H1 (cell line): ENCODE measurements around the gene RASAL2. TPM values are rescaled to one million over a fixed set of nuclear protein-coding genes. Genes with fewer than 3 reads are reported as not detected.

Source experiments
- CTCF ChIA-PET: fragments of 300-600 bp; sonication (Branson Sonifier 250); formaldehyde crosslinking; loops from one replicate; lab custom pipeline; 2021; ENCODE audit not compliant: partially characterized antibody; lab: Charles Lee
- POLR2A ChIA-PET: fragments of 300-600 bp; sonication (Branson Sonifier 250); formaldehyde crosslinking; loops from one replicate; lab custom pipeline; 2021; ENCODE audit warnings: inconsistent platforms; ENCODE audit not compliant: partially characterized antibody; lab: Charles Lee
- DNase-seq, 2 experiments: peaks; one replicate each; pipeline versions ENCODE4 v3.0.0 to v3.0.0-alpha.2; 2010 to 2022; ENCODE audit warnings: low spot score in 2 of 2, low read depth in 1 of 2, mixed read lengths in 1 of 2
- FAIRE-seq: peaks from 2 replicates; lab custom pipeline; 2011; peaks lifted over from hg19 to GRCh38; lab: Jason Lieb, UNC
- H2AFZ ChIP-seq: 2 replicates; pipeline ENCODE4 v1.8.1; 2012; ENCODE audit warnings: low read length, inconsistent platforms
- H2AK5ac ChIP-seq: 2 replicates; pipeline ENCODE4 v1.6.1; 2013; ENCODE audit warnings: low read depth, low read length
- H2BK120ac ChIP-seq: replicated peaks from 2 replicates; pipeline ENCODE3; 2013; ENCODE audit warnings: low read depth, low read length, inconsistent platforms
- H2BK12ac ChIP-seq: 2 replicates; pipeline ENCODE4 v1.6.1; 2013; ENCODE audit warnings: low read depth, low read length
- H2BK15ac ChIP-seq: 2 replicates; pipeline ENCODE4 v1.6.1; 2013; ENCODE audit warnings: low read length
- H2BK20ac ChIP-seq: 2 replicates; pipeline ENCODE4 v1.6.1; 2013; ENCODE audit warnings: low read length
- H2BK5ac ChIP-seq: 2 replicates; pipeline ENCODE4 v1.6.1; 2013; ENCODE audit warnings: low read depth, low read length
- H3K14ac ChIP-seq: 2 replicates; pipeline ENCODE4 v1.6.1; 2013; ENCODE audit warnings: inconsistent platforms; ENCODE audit not compliant: insufficient read length
- H3K18ac ChIP-seq: 2 replicates; pipeline ENCODE4 v1.6.1; 2013; ENCODE audit warnings: low read length; ENCODE audit errors: extremely low read depth
- H3K23ac ChIP-seq: 2 replicates; pipeline ENCODE4 v1.6.1; 2013; ENCODE audit warnings: inconsistent platforms; ENCODE audit not compliant: insufficient read length
- H3K23me2 ChIP-seq: 2 replicates; pipeline ENCODE4 v1.6.1; 2013; ENCODE audit warnings: low read depth, low read length
- H3K27ac ChIP-seq: 2 replicates; pipeline ENCODE4 v1.6.1; 2011; ENCODE audit warnings: low read depth, low read length, inconsistent platforms
- H3K27me3 ChIP-seq, 4 experiments: replicated peaks in 1 of 4; 1 replicate in 1 of 4; 2 replicates in 3 of 4; pipeline versions ENCODE4 v1.6.1 to v1.8.1; 2011 to 2013; ENCODE audit warnings: low read length in 3 of 4, mild to moderate bottlenecking in 3 of 4, inconsistent platforms in 2 of 4, mixed read lengths in 2 of 4, moderate library complexity in 1 of 4; ENCODE audit not compliant: control insufficient read depth in 3 of 4, insufficient read depth in 3 of 4; ENCODE audit errors: extremely low read depth in 1 of 4
- H3K36me3 ChIP-seq, 4 experiments: 2 replicates each; pipeline versions ENCODE4 v1.6.1 to v1.8.1; 2011 to 2013; ENCODE audit warnings: mild to moderate bottlenecking in 4 of 4, low read length in 3 of 4, moderate library complexity in 2 of 4, control low read depth in 1 of 4, inconsistent platforms in 1 of 4; ENCODE audit not compliant: insufficient read depth in 4 of 4, control insufficient read depth in 2 of 4
- H3K4ac ChIP-seq: replicated peaks from 2 replicates; pipeline ENCODE3; 2013; ENCODE audit warnings: low read length, low read depth, mixed read lengths, inconsistent platforms; ENCODE audit not compliant: insufficient read length
- H3K4me1 ChIP-seq, 4 experiments: replicated peaks in 1 of 4; 1 replicate in 1 of 4; 2 replicates in 3 of 4; pipeline versions ENCODE4 v1.6.1 to v1.8.1; 2011 to 2013; ENCODE audit warnings: low read length in 3 of 4, inconsistent platforms in 2 of 4, mixed read lengths in 1 of 4; ENCODE audit not compliant: insufficient read depth in 4 of 4, control insufficient read depth in 3 of 4
- H3K4me2 ChIP-seq, 2 experiments: 2 replicates each; pipeline versions ENCODE4 v1.6.1 to v1.8.1; 2011 to 2013; ENCODE audit warnings: low read depth in 2 of 2, low read length in 2 of 2, control low read depth in 1 of 2, inconsistent platforms in 1 of 2, mild to moderate bottlenecking in 1 of 2; ENCODE audit not compliant: insufficient read depth in 1 of 2
- H3K4me3 ChIP-seq, 4 experiments: fragments of 200-600, 300-600 bp in 1 of 4; sonication (generic), shearing (Covaris generic), sonication (Bioruptor Twin) in 1 of 4; 2 replicates each; pipeline versions ENCODE4 v1.5.1 to v1.8.1; 2011 to 2016; ENCODE audit warnings: low read length in 4 of 4, low read depth in 3 of 4, control low read depth in 2 of 4, inconsistent platforms in 2 of 4, mild to moderate bottlenecking in 2 of 4, mixed read lengths in 1 of 4, moderate library complexity in 1 of 4; ENCODE audit not compliant: insufficient read depth in 2 of 4; ENCODE audit errors: extremely low read depth in 1 of 4
- H3K56ac ChIP-seq: replicated peaks from 2 replicates; pipeline ENCODE3; 2013; ENCODE audit warnings: low read depth, mild to moderate bottlenecking, mixed read lengths, low read length, inconsistent platforms; ENCODE audit not compliant: insufficient read length
- H3K79me1 ChIP-seq: 2 replicates; pipeline ENCODE4 v1.6.1; 2013; ENCODE audit warnings: low read depth, low read length, control low read depth
- H3K79me2 ChIP-seq, 2 experiments: 2 replicates each; pipeline versions ENCODE4 v1.6.1 to v1.8.1; 2012 to 2013; ENCODE audit warnings: low read length in 2 of 2, mild to moderate bottlenecking in 2 of 2, inconsistent platforms in 1 of 2; ENCODE audit not compliant: insufficient read depth in 2 of 2, control insufficient read depth in 1 of 2
- H3K9ac ChIP-seq, 4 experiments: replicated peaks in 1 of 4; 1 replicate in 1 of 4; 2 replicates in 3 of 4; pipeline versions ENCODE4 v1.6.1 to v1.8.1; 2011 to 2013; ENCODE audit warnings: low read depth in 3 of 4, low read length in 3 of 4, control low read depth in 2 of 4, mild to moderate bottlenecking in 2 of 4, moderate library complexity in 2 of 4, inconsistent platforms in 1 of 4; ENCODE audit errors: extremely low read depth in 1 of 4
- H3K9me3 ChIP-seq, 2 experiments: 2 replicates each; pipeline versions ENCODE4 v1.6.1 to v1.8.1; 2012 to 2013; ENCODE audit warnings: mild to moderate bottlenecking in 2 of 2, moderate library complexity in 2 of 2, control low read depth in 1 of 2, inconsistent platforms in 1 of 2, low read depth in 1 of 2, low read length in 1 of 2, mixed read lengths in 1 of 2; ENCODE audit not compliant: insufficient read depth in 2 of 2
- H4K20me1 ChIP-seq, 2 experiments: replicated peaks in 1 of 2; 2 replicates each; pipeline versions ENCODE3 to v1.8.1; 2011 to 2013; ENCODE audit warnings: inconsistent platforms in 2 of 2, low read length in 2 of 2, mild to moderate bottlenecking in 1 of 2; ENCODE audit not compliant: insufficient read depth in 2 of 2, control insufficient read depth in 1 of 2
- H4K5ac ChIP-seq: 2 replicates; pipeline ENCODE4 v1.6.1; 2013; ENCODE audit warnings: low read length, low read depth, mixed read lengths, inconsistent platforms; ENCODE audit not compliant: insufficient read length
- H4K8ac ChIP-seq: 2 replicates; pipeline ENCODE4 v1.8.0; 2013; ENCODE audit warnings: mild to moderate bottlenecking, moderate library complexity, low read length, inconsistent platforms; ENCODE audit not compliant: insufficient read depth; ENCODE audit errors: extremely low read depth
- H4K91ac ChIP-seq: replicated peaks from 2 replicates; pipeline ENCODE3; 2013; ENCODE audit warnings: low read length, mixed read lengths, inconsistent platforms; ENCODE audit not compliant: insufficient read length
- ATF3 ChIP-seq: IDR thresholded peaks from 2 replicates; pipeline ENCODE4 v1.6.1; 2011; ENCODE audit warnings: low read depth, mild to moderate bottlenecking, low read length; ENCODE audit not compliant: insufficient read depth
- CBX5 ChIP-seq: fragments of 300-800, 300-1000 bp; sonication (generic); IDR thresholded peaks from 2 replicates; pipeline ENCODE4 v1.7.1; 2016; ENCODE audit warnings: antibody characterized with exemption, low read length, low read depth
- E2F6 ChIP-seq: IDR thresholded peaks from 2 replicates; pipeline ENCODE4 v1.6.1; 2012; ENCODE audit warnings: inconsistent platforms
- KDM4A ChIP-seq: IDR thresholded peaks from one replicate; pipeline ENCODE4 v1.7.1; 2012; ENCODE audit warnings: low read depth, mild to moderate bottlenecking, moderate library complexity, low read length, inconsistent platforms; ENCODE audit not compliant: severe bottlenecking
- KDM5A ChIP-seq: fragments of 200-600 bp; IDR thresholded peaks from 2 replicates; pipeline ENCODE4 v1.7.1; 2012; ENCODE audit warnings: mild to moderate bottlenecking, low read length, inconsistent platforms, mixed read lengths
- MAX ChIP-seq: IDR thresholded peaks from 2 replicates; pipeline ENCODE4 v1.6.1; 2012; ENCODE audit warnings: inconsistent platforms
- POU5F1 ChIP-seq: IDR thresholded peaks from 2 replicates; pipeline ENCODE4 v1.6.1; 2011; ENCODE audit warnings: low read depth, mild to moderate bottlenecking, low read length, moderate library complexity
- RAD21 ChIP-seq, 2 experiments: IDR thresholded peaks in 1 of 2; conservative IDR thresholded peaks in 1 of 2; 2 replicates each; pipeline ENCODE4 v1.6.1; 2011; ENCODE audit warnings: low read depth in 2 of 2, low read length in 2 of 2, improper control_type of control experiment in 1 of 2, inconsistent platforms in 1 of 2, mild to moderate bottlenecking in 1 of 2, moderate library complexity in 1 of 2
- SP4 ChIP-seq: IDR thresholded peaks from 2 replicates; pipeline ENCODE4 v1.6.1; 2012; ENCODE audit warnings: low read length, inconsistent platforms
- YY1 ChIP-seq: IDR thresholded peaks from 2 replicates; pipeline ENCODE4 v1.6.1; 2011; ENCODE audit warnings: low read depth, mild to moderate bottlenecking, low read length
- WGBS, 2 experiments: shearing (Covaris generic) in 1 of 2; methylation state at CpG; one replicate each; pipeline versions ENCODE4 v1.1.6 to v1.1.7; 2013 to 2015; ENCODE audit warnings: low lambda C conversion rate in 2 of 2, mixed read lengths in 2 of 2, inconsistent platforms in 1 of 2, low coverage in 1 of 2, missing lambda C conversion rate in 1 of 2; ENCODE audit not compliant: insufficient replicate concordance in 2 of 2, insufficient coverage in 1 of 2, insufficient read length in 1 of 2; ENCODE audit errors: extremely low coverage in 1 of 2, missing lambda C conversion rate in 1 of 2; 5-methylcytosine and 5-hydroxymethylcytosine counted together
- polyA plus RNA-seq, 7 experiments: library from polyadenylated mRNA; depleted of rRNA in 3 of 7; stranded (reverse) in 5 of 7; unstranded in 2 of 7; fragments of >200 nt in 5 of 7; fragments of 200-250 nt in 2 of 7; gene quantifications; 1 replicate in 5 of 7; 2 replicates in 1 of 7; 4 replicates in 1 of 7; pipeline versions ENCODE4 v1.2.1 to v1.2.3, GENCODE V29; 2011 to 2013; ENCODE audit warnings: missing spikeins in 2 of 7, mixed read lengths in 2 of 7
- total RNA-seq: library from RNA; stranded (reverse); fragmentation: NEBNext Ultra II Directional; extraction: Animal tissue kit (Norgen Biotek cat#: 25700); gene quantifications from 2 replicates; pipeline ENCODE4 v1.2.1, GENCODE V29; 2021

RASAL2 gene
- total and polyA plus RNA-seq, 2 of the 8 experiments (the other 6 are each of a cell fraction or from before 2014, with no cell fraction given), result 15.9 to 32.5 TPM

GRCh38 chr1:178057912-178058534 is 35.9 kb upstream of the RASAL2 start:
- H3K4me2 ChIP-seq, result no peak overlapping the region; a peak in 1 of 4 replicates
- H3K27ac ChIP-seq, result no peak overlapping the region
- peak overlapping the region; percentile 48; the same call in 1 of the 2 replicates for H2AFZ ChIP-seq
- peak overlapping the region; percentile 28 for H3K18ac ChIP-seq
- H3K4me1 ChIP-seq, result peaks cover 8 to 31% (median 9%) of the 10 kb centered on the region in 4 experiments; a peak in 6 of 7 replicates
- CTCF ChIA-PET, result interaction anchor here (0.6 to 4.0 kb wide), 6 partner anchors 20 to 347 kb away, joined by 3 to 30 read pairs (median 4); no protein-coding TSS in a partner anchor
- H2BK12ac ChIP-seq, result no peak overlapping the region
- peak overlapping the region; percentile 14 for H4K91ac ChIP-seq
- H3K56ac ChIP-seq, result no peak overlapping the region
- H3K79me1 ChIP-seq, result no peaks in the 10 kb centered on the region
- H2AK5ac ChIP-seq, result no peak overlapping the region
- no peak overlapping the region for H2BK120ac ChIP-seq
- POLR2A ChIA-PET, result interaction anchor here (0.6 to 1.3 kb wide), 4 partner anchors 9 to 74 kb away, joined by 3 to 6 read pairs (median 4); no protein-coding TSS in a partner anchor
- no peaks in the 10 kb centered on the region for H3K79me2 ChIP-seq
- no peak overlapping the region for H3K23ac ChIP-seq
- no peak overlapping the region for H3K4me3 ChIP-seq
- no peak overlapping the region for H4K5ac ChIP-seq
- H2BK15ac ChIP-seq, result no peak overlapping the region
- no peak overlapping the region for H2BK5ac ChIP-seq
- no peaks in the 10 kb centered on the region for H3K9me3 ChIP-seq
- no peaks in the 10 kb centered on the region for H3K36me3 ChIP-seq
- no peak overlapping the region for H3K9ac ChIP-seq
- H3K4ac ChIP-seq, result no peak overlapping the region
- WGBS, 2 experiments, result 63% methylated on average over 7 of the region's 7 CpGs; no CpG with 5 or more reads in 1 of the 2 experiments
- DNase-seq (no peak), FAIRE-seq (no peak)
- H3K14ac ChIP-seq, result no peak overlapping the region
- no peaks in the 10 kb centered on the region for H3K23me2 ChIP-seq
- peak overlapping the region; percentile 19; the same call in 1 of the 2 replicates for H2BK20ac ChIP-seq
- no peaks in the 10 kb centered on the region for H3K27me3 ChIP-seq
- no peak overlapping the region for H4K8ac ChIP-seq
- H4K20me1 ChIP-seq, result no peaks in the 10 kb centered on the region
- no peak for TF ChIP-seq SP4
- TF ChIP-seq ATF3, result no peak
- peak; percentile 69; the same call in 1 of the 2 replicates for TF ChIP-seq E2F6
- no peak for TF ChIP-seq CBX5
- peak; percentile 80 for TF ChIP-seq MAX
- no peak for TF ChIP-seq KDM4A
- no peak for TF ChIP-seq POU5F1
- no peak for TF ChIP-seq KDM5A
- no peak for TF ChIP-seq YY1
- TF ChIP-seq RAD21 (IDR thresholded peaks at IDR 0.05 in 1 of 2, conservative IDR thresholded peaks at IDR 0.05 in 1 of 2; ENCODE audit: low read depth in 2 of 2, low read length in 2 of 2), result no peak
